Endothelial cell of hepatic sinusoid (primary cell): ENCODE results near the gene CAPN12.
"Not testable (repeated sequence)": the region's sequence is repeated elsewhere in the genome, so short reads cannot be mapped to it uniquely, and the experiment has no call there.

Source experiments
- in situ Hi-C: cut with HindIII; loops from 2 replicates; pipeline ENCODE4 v1.10.0; 2017; ENCODE audit warnings: low sequenced_read_pairs

The CAPN12 gene

GRCh38 chr19:38744298-38744681, at the start of gene CAPN12:
Gene CAPN12, minus strand, starts transcription at chr19:38744474. Its CDS starts 309 bp downstream, at chr19:38744165.
- in situ Hi-C loops, result no loop called here

- in situ Hi-C loops, result no loop called here
Observed at GRCh38 chr19:38793671-38794070, 49.4 kb upstream of the CAPN12 start.

- in situ Hi-C loops, result no loop called here
Observed at GRCh38 chr19:38793177-38793576, 48.9 kb upstream of the CAPN12 start.

- in situ Hi-C loops, result no loop called here
Observed at GRCh38 chr19:38792250-38793111, 48.2 kb upstream of the CAPN12 start.

- in situ Hi-C loops, result not testable (repeated sequence)
Observed at GRCh38 chr19:38791451-38792064, 47.3 kb upstream of the CAPN12 start.

- in situ Hi-C loops, result not testable (repeated sequence)
Observed at GRCh38 chr19:38790507-38791403, 46.5 kb upstream of the CAPN12 start.

GRCh38 chr19:38788478-38789243, 44.4 kb upstream of the CAPN12 start, which contains the start of gene LGALS7B:
Gene LGALS7B, plus strand, starts transcription at chr19:38789200. Its CDS starts 27 bp downstream, at chr19:38789227.
- in situ Hi-C loops, result no loop called here

- in situ Hi-C loops, result no loop called here
Observed at GRCh38 chr19:38786572-38787265, 42.4 kb upstream of the CAPN12 start.

GRCh38 chr19:38786061-38786460, 41.8 kb upstream of the CAPN12 start:
- in situ Hi-C loops, result not testable (repeated sequence)

GRCh38 chr19:38785187-38785699, 41.0 kb upstream of the CAPN12 start:
- in situ Hi-C loops, result no loop called here

- in situ Hi-C loops, result no loop called here
Observed at GRCh38 chr19:38784224-38784623, 40.0 kb upstream of the CAPN12 start.

GRCh38 chr19:38782212-38782611, 37.9 kb upstream of the CAPN12 start:
- in situ Hi-C loops, result not testable (repeated sequence)

GRCh38 chr19:38781058-38781457, 36.8 kb upstream of the CAPN12 start:
- in situ Hi-C loops, result no loop called here

GRCh38 chr19:38780443-38780842, 36.2 kb upstream of the CAPN12 start:
- in situ Hi-C loops, result no loop called here

- in situ Hi-C loops, result loop anchor here (10.0 kb wide), 1 partner anchor 66 kb away; the partner anchor contains the start of gene HNRNPL
Observed at GRCh38 chr19:38778733-38779132, 34.5 kb upstream of the CAPN12 start.

GRCh38 chr19:38774181-38774950, 30.1 kb upstream of the CAPN12 start:
- in situ Hi-C loops, result loop anchor here (10.0 to 25.0 kb wide), 2 partner anchors 70 to 138 kb away; partner anchors contain the start of genes CCER2 and HNRNPL

- in situ Hi-C loops, result loop anchor here (10.0 to 25.0 kb wide), 2 partner anchors 71 to 139 kb away; partner anchors contain the start of genes CCER2 and HNRNPL
Observed at GRCh38 chr19:38773469-38774177, 29.3 kb upstream of the CAPN12 start, which contains the start of gene LGALS7. Gene LGALS7, minus strand, starts transcription at chr19:38773517. Its CDS starts 25 bp downstream, at chr19:38773492.

- in situ Hi-C loops, result loop anchor here (10.0 to 25.0 kb wide), 2 partner anchors 73 to 141 kb away; partner anchors contain the start of genes CCER2 and HNRNPL
Observed at GRCh38 chr19:38771569-38771968, 27.3 kb upstream of the CAPN12 start.
